ENCODE results near the gene NANS.

NANS gene

GRCh38 chr9:98009936-98010335, 46.6 kb upstream of the NANS start:
- no peak overlapping the region for H4K8ac ChIP-seq (ENCODE audit: low read depth, low read length)
- H3K23ac ChIP-seq (ENCODE audit: low read depth, low read length, poor library complexity): no peak overlapping the region
- H3K79me1 ChIP-seq (ENCODE audit: low read depth, low read length): no peaks in the 10 kb centered on the region
- H2BK120ac ChIP-seq (ENCODE audit: low read depth, low read length): no peak overlapping the region
- H3K9ac ChIP-seq (ENCODE audit: low read depth, low read length, poor library complexity): no peak overlapping the region
- H2BK12ac ChIP-seq (ENCODE audit: low read length): no peak overlapping the region
- no peak overlapping the region for H4K91ac ChIP-seq (ENCODE audit: low read depth, low read length, poor library complexity)
- no peaks in the 10 kb centered on the region for H3K4me1 ChIP-seq (ENCODE audit: control insufficient read depth in 2 of 2, insufficient read depth in 1 of 2, low read depth in 1 of 2, low read length in 2 of 2)
- H3K4me2 ChIP-seq (ENCODE audit: insufficient read depth, low read length, poor library complexity, severe bottlenecking): no peak overlapping the region
- no peak overlapping the region for H3K27ac ChIP-seq (replicated peaks; ENCODE audit: low read length)
- DNase-seq (ENCODE audit: low spot score): no peak
- WGBS, 2 donors (ENCODE audit: extremely low coverage in 2 of 2, insufficient read length in 2 of 2, insufficient replicate concordance in 1 of 2): no CpG with 5 or more reads among the region's 1 CpG
- no peaks in the 10 kb centered on the region for H3K27me3 ChIP-seq (ENCODE audit: control insufficient read depth in 3 of 3, insufficient read depth in 3 of 3, low read depth in 1 of 3, low read length in 3 of 3)
- no peak overlapping the region for H3K14ac ChIP-seq (ENCODE audit: low read length)
- H3K18ac ChIP-seq (ENCODE audit: low read length): no peak overlapping the region
- no peak overlapping the region for H2BK5ac ChIP-seq (ENCODE audit: low read length)
- H3K4ac ChIP-seq (ENCODE audit: low read length): no peak overlapping the region
- H2AFZ ChIP-seq (ENCODE audit: low read length): no peak overlapping the region
- peaks cover 42 to 100% of the 10 kb centered on the region in 2 donors for H3K36me3 ChIP-seq (replicated peaks in 1 of 2; ENCODE audit: control insufficient read depth in 2 of 2, insufficient read depth in 2 of 2, low read length in 2 of 2)
- no peaks in the 10 kb centered on the region for H3K9me3 ChIP-seq (replicated peaks in 1 of 2; ENCODE audit: control insufficient read depth in 2 of 2, insufficient read depth in 1 of 2, low read depth in 1 of 2, low read length in 2 of 2)
- H3K4me3 ChIP-seq (ENCODE audit: low read length in 2 of 2): no peak overlapping the region
- H2BK15ac ChIP-seq (ENCODE audit: low read length): no peak overlapping the region
- no peak overlapping the region for H2AK5ac ChIP-seq (ENCODE audit: low read depth, low read length)

- H3K27me3 ChIP-seq (ENCODE audit: control insufficient read depth in 3 of 3, insufficient read depth in 3 of 3, low read depth in 1 of 3, low read length in 3 of 3): no peaks in the 10 kb centered on the region
- no peak overlapping the region for H2AK5ac ChIP-seq (ENCODE audit: low read depth, low read length)
- H2BK5ac ChIP-seq (ENCODE audit: low read length): no peak overlapping the region
- no peak overlapping the region for H3K23ac ChIP-seq (ENCODE audit: low read depth, low read length, poor library complexity)
- no peaks in the 10 kb centered on the region for H3K79me1 ChIP-seq (ENCODE audit: low read depth, low read length)
- no peak overlapping the region for H3K18ac ChIP-seq (ENCODE audit: low read length)
- H3K4me1 ChIP-seq (ENCODE audit: control insufficient read depth in 2 of 2, insufficient read depth in 1 of 2, low read depth in 1 of 2, low read length in 2 of 2): no peaks in the 10 kb centered on the region
- no peak overlapping the region for H3K4me2 ChIP-seq (ENCODE audit: insufficient read depth, low read length, poor library complexity, severe bottlenecking)
- no peak overlapping the region for H2BK120ac ChIP-seq (ENCODE audit: low read depth, low read length)
- no peak overlapping the region for H4K91ac ChIP-seq (ENCODE audit: low read depth, low read length, poor library complexity)
- no peak overlapping the region for H3K27ac ChIP-seq (replicated peaks; ENCODE audit: low read length)
- H3K4me3 ChIP-seq (ENCODE audit: low read length in 2 of 2): no peak overlapping the region
- H2AFZ ChIP-seq (ENCODE audit: low read length): no peak overlapping the region
- DNase-seq (ENCODE audit: low spot score): no peak
- H3K9me3 ChIP-seq (replicated peaks in 1 of 2; ENCODE audit: control insufficient read depth in 2 of 2, insufficient read depth in 1 of 2, low read depth in 1 of 2, low read length in 2 of 2): no peaks in the 10 kb centered on the region
- H3K4ac ChIP-seq (ENCODE audit: low read length): no peak overlapping the region
- H2BK12ac ChIP-seq (ENCODE audit: low read length): no peak overlapping the region
- peaks cover 39 to 100% of the 10 kb centered on the region in 2 donors for H3K36me3 ChIP-seq (replicated peaks in 1 of 2; ENCODE audit: control insufficient read depth in 2 of 2, insufficient read depth in 2 of 2, low read length in 2 of 2)
- H2BK15ac ChIP-seq (ENCODE audit: low read length): no peak overlapping the region
- H3K9ac ChIP-seq (ENCODE audit: low read depth, low read length, poor library complexity): no peak overlapping the region
- no peak overlapping the region for H3K14ac ChIP-seq (ENCODE audit: low read length)
- no peak overlapping the region for H4K8ac ChIP-seq (ENCODE audit: low read depth, low read length)
- no CpG with 5 or more reads among the region's 2 CpGs for WGBS, 2 donors (ENCODE audit: extremely low coverage in 2 of 2, insufficient read length in 2 of 2, insufficient replicate concordance in 1 of 2)
Observed at GRCh38 chr9:98010445-98010844, 46.1 kb upstream of the NANS start.

- no peak overlapping the region for H3K9ac ChIP-seq (ENCODE audit: low read depth, low read length, poor library complexity)
- no peaks in the 10 kb centered on the region for H3K4me1 ChIP-seq (ENCODE audit: control insufficient read depth in 2 of 2, insufficient read depth in 1 of 2, low read depth in 1 of 2, low read length in 2 of 2)
- no peak overlapping the region for H3K4me3 ChIP-seq (ENCODE audit: low read length in 2 of 2)
- no peaks in the 10 kb centered on the region for H3K27me3 ChIP-seq (ENCODE audit: control insufficient read depth in 3 of 3, insufficient read depth in 3 of 3, low read depth in 1 of 3, low read length in 3 of 3)
- DNase-seq (ENCODE audit: low spot score): no peak
- H3K79me1 ChIP-seq (ENCODE audit: low read depth, low read length): no peaks in the 10 kb centered on the region
- H2BK5ac ChIP-seq (ENCODE audit: low read length): no peak overlapping the region
- H2AK5ac ChIP-seq (ENCODE audit: low read depth, low read length): no peak overlapping the region
- no peak overlapping the region for H2AFZ ChIP-seq (ENCODE audit: low read length)
- H3K9me3 ChIP-seq (replicated peaks in 1 of 2; ENCODE audit: control insufficient read depth in 2 of 2, insufficient read depth in 1 of 2, low read depth in 1 of 2, low read length in 2 of 2): no peaks in the 10 kb centered on the region
- no peak overlapping the region for H3K4ac ChIP-seq (ENCODE audit: low read length)
- no peak overlapping the region for H3K27ac ChIP-seq (replicated peaks; ENCODE audit: low read length)
- H2BK12ac ChIP-seq (ENCODE audit: low read length): no peak overlapping the region
- no peak overlapping the region for H2BK15ac ChIP-seq (ENCODE audit: low read length)
- no peak overlapping the region for H4K91ac ChIP-seq (ENCODE audit: low read depth, low read length, poor library complexity)
- no peak overlapping the region for H3K18ac ChIP-seq (ENCODE audit: low read length)
- no peak overlapping the region for H2BK120ac ChIP-seq (ENCODE audit: low read depth, low read length)
- WGBS, 2 donors (ENCODE audit: extremely low coverage in 2 of 2, insufficient read length in 2 of 2, insufficient replicate concordance in 1 of 2): 100% methylated on average over 4 of the region's 7 CpGs
- no peak overlapping the region for H3K14ac ChIP-seq (ENCODE audit: low read length)
- H3K36me3 ChIP-seq (replicated peaks in 1 of 2; ENCODE audit: control insufficient read depth in 2 of 2, insufficient read depth in 2 of 2, low read length in 2 of 2): peaks cover 34 to 100% of the 10 kb centered on the region in 2 donors
- H3K23ac ChIP-seq (ENCODE audit: low read depth, low read length, poor library complexity): no peak overlapping the region
- H3K4me2 ChIP-seq (ENCODE audit: insufficient read depth, low read length, poor library complexity, severe bottlenecking): no peak overlapping the region
- no peak overlapping the region for H4K8ac ChIP-seq (ENCODE audit: low read depth, low read length)
Observed at GRCh38 chr9:98011122-98011521, 45.4 kb upstream of the NANS start.

- H3K23ac ChIP-seq (ENCODE audit: low read depth, low read length, poor library complexity): no peak overlapping the region
- peaks cover 1% of the 10 kb centered on the region for H3K79me1 ChIP-seq (ENCODE audit: low read depth, low read length)
- H3K4me1 ChIP-seq (ENCODE audit: control insufficient read depth in 2 of 2, insufficient read depth in 1 of 2, low read depth in 1 of 2, low read length in 2 of 2): no peaks in the 10 kb centered on the region
- no peak overlapping the region for H3K4me2 ChIP-seq (ENCODE audit: insufficient read depth, low read length, poor library complexity, severe bottlenecking)
- no peak overlapping the region for H2BK15ac ChIP-seq (ENCODE audit: low read length)
- no peak overlapping the region for H3K9ac ChIP-seq (ENCODE audit: low read depth, low read length, poor library complexity)
- H3K9me3 ChIP-seq (replicated peaks in 1 of 2; ENCODE audit: control insufficient read depth in 2 of 2, insufficient read depth in 1 of 2, low read depth in 1 of 2, low read length in 2 of 2): peaks cover 0 to 4% of the 10 kb centered on the region in 2 donors
- H3K14ac ChIP-seq (ENCODE audit: low read length): no peak overlapping the region
- no peak overlapping the region for H2BK12ac ChIP-seq (ENCODE audit: low read length)
- H2BK120ac ChIP-seq (ENCODE audit: low read depth, low read length): no peak overlapping the region
- no peak overlapping the region for H3K18ac ChIP-seq (ENCODE audit: low read length)
- H3K27ac ChIP-seq (replicated peaks; ENCODE audit: low read length): no peak overlapping the region
- no peak overlapping the region for H4K91ac ChIP-seq (ENCODE audit: low read depth, low read length, poor library complexity)
- no peak for DNase-seq (ENCODE audit: low spot score)
- H3K4ac ChIP-seq (ENCODE audit: low read length): no peak overlapping the region
- peaks cover 25 to 97% of the 10 kb centered on the region in 2 donors for H3K36me3 ChIP-seq (replicated peaks in 1 of 2; ENCODE audit: control insufficient read depth in 2 of 2, insufficient read depth in 2 of 2, low read length in 2 of 2)
- H3K4me3 ChIP-seq (ENCODE audit: low read length in 2 of 2): no peak overlapping the region
- whole genome bisulfite sequencing, 2 donors (ENCODE audit: extremely low coverage in 2 of 2, insufficient read length in 2 of 2, insufficient replicate concordance in 1 of 2): no CpG with 5 or more reads among the region's 4 CpGs
- no peak overlapping the region for H2BK5ac ChIP-seq (ENCODE audit: low read length)
- no peak overlapping the region for H2AFZ ChIP-seq (ENCODE audit: low read length)
- no peak overlapping the region for H4K8ac ChIP-seq (ENCODE audit: low read depth, low read length)
- no peak overlapping the region for H2AK5ac ChIP-seq (ENCODE audit: low read depth, low read length)
- no peaks in the 10 kb centered on the region for H3K27me3 ChIP-seq (ENCODE audit: control insufficient read depth in 3 of 3, insufficient read depth in 3 of 3, low read depth in 1 of 3, low read length in 3 of 3)
Observed at GRCh38 chr9:98016137-98016680, 40.3 kb upstream of the NANS start.
